ENCODE results near the gene CADPS2.

The CADPS2 gene

DNA sequence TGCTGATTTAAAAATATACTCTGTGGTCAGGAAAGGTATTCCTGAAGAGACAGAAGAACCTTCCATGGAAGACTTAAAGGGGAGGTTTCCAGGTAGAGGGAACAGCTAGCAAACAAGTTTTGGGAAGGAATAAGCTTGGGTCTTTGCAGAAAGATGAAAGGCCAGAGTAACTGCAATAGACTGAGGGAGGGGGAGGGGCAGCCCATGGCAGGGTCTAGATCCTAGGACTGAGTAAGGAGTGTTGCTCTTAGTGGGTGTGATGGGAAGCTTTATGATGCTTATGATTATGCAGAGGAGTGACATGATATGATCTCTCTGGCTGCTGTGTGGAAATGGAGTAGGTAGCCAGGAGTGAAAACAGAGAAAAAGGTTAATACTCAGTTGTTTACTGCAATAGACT, 491.7 kb downstream of the CADPS2 start:
- H3K9ac ChIP-seq (ENCODE audit: low read length) = no peak overlapping the region
- no peak overlapping the region for H3K4me2 ChIP-seq (ENCODE audit: low read depth, low read length, poor library complexity, severe bottlenecking)
- no peaks in the 10 kb centered on the region for H3F3A ChIP-seq (ENCODE audit: insufficient read depth)
- no peaks in the 10 kb centered on the region for H4K20me1 ChIP-seq (ENCODE audit: low read depth, low read length)
- no peak overlapping the region for H2AFZ ChIP-seq (ENCODE audit: low read depth, low read length, severe bottlenecking)
- TF ChIP-seq EZH2phosphoT487 (conservative IDR thresholded peaks at IDR 0.05; ENCODE audit: low read length) (no peak), CTCF (IDR thresholded peaks at IDR 0.05; ENCODE audit: insufficient read depth, low read length, poor library complexity, severe bottlenecking) (no peak)
- no peaks in the 10 kb centered on the region for H3K36me3 ChIP-seq (ENCODE audit: low read length)
- H3K27me3 ChIP-seq (ENCODE audit: low read length) = no peaks in the 10 kb centered on the region
- H3K79me2 ChIP-seq (ENCODE audit: insufficient read depth, low read length) = no peaks in the 10 kb centered on the region
- no peak overlapping the region for H3K4me3 ChIP-seq (ENCODE audit: insufficient read depth, low read length, poor library complexity, severe bottlenecking)
- H3K9me2 ChIP-seq (replicated peaks; ENCODE audit: insufficient read depth, low read length) = no peaks in the 10 kb centered on the region; the same call in 1 of the 2 replicates
- H3K27ac ChIP-seq (ENCODE audit: low read depth, low read length) = no peak overlapping the region
- H3K9me3 ChIP-seq (ENCODE audit: insufficient read depth, low read length) = no peaks in the 10 kb centered on the region

DNA sequence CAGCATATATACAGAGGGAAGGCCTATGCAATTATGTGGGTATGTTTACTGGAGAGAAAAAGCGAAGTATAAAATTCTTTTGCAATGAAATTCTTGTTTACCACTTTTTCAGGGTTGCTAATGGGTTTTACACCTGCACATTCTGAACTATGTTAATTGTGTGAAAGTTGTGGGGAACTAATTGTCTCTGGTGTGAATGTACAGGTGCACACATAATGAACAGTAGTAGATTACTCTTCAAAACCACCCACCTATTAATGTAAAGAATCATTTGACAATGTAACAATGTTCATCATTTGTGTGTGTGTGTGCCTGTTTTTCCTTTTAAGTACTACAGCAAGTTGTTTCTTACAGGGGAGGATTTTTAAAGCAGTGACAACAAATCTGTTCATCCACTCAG, 501.7 kb downstream of the CADPS2 start:
- Histone ChIP-seq H3K9me2 (replicated peaks; ENCODE audit: insufficient read depth, low read length) (no peaks in the 10 kb centered on the region), H3K27me3 (ENCODE audit: low read length) (no peaks in the 10 kb centered on the region), H3K79me2 (ENCODE audit: insufficient read depth, low read length) (no peaks in the 10 kb centered on the region), H4K20me1 (ENCODE audit: low read depth, low read length) (no peaks in the 10 kb centered on the region), H3K9me3 (ENCODE audit: insufficient read depth, low read length) (no peaks in the 10 kb centered on the region), H3K4me3 (ENCODE audit: insufficient read depth, low read length, poor library complexity, severe bottlenecking) (no peak overlapping the region), H3K4me2 (ENCODE audit: low read depth, low read length, poor library complexity, severe bottlenecking) (no peak overlapping the region), H2AFZ (ENCODE audit: low read depth, low read length, severe bottlenecking) (no peak overlapping the region), H3K9ac (ENCODE audit: low read length) (no peak overlapping the region), H3K27ac (ENCODE audit: low read depth, low read length) (no peak overlapping the region), H3F3A (ENCODE audit: insufficient read depth) (no peaks in the 10 kb centered on the region), H3K36me3 (ENCODE audit: low read length) (no peaks in the 10 kb centered on the region)
- TF ChIP-seq EZH2phosphoT487 (conservative IDR thresholded peaks at IDR 0.05; ENCODE audit: low read length) (no peak), CTCF (IDR thresholded peaks at IDR 0.05; ENCODE audit: insufficient read depth, low read length, poor library complexity, severe bottlenecking) (no peak)

GRCh38 chr7:122383934-122384333, 502.3 kb downstream of the CADPS2 start:
- no peak overlapping the region for H2AFZ ChIP-seq (ENCODE audit: low read depth, low read length, severe bottlenecking)
- H3K36me3 ChIP-seq (ENCODE audit: low read length) = no peaks in the 10 kb centered on the region
- no peaks in the 10 kb centered on the region for H3K79me2 ChIP-seq (ENCODE audit: insufficient read depth, low read length)
- no peak overlapping the region for H3K4me3 ChIP-seq (ENCODE audit: insufficient read depth, low read length, poor library complexity, severe bottlenecking)
- no peak for TF ChIP-seq CTCF (IDR thresholded peaks at IDR 0.05; ENCODE audit: insufficient read depth, low read length, poor library complexity, severe bottlenecking)
- no peak for TF ChIP-seq EZH2phosphoT487 (conservative IDR thresholded peaks at IDR 0.05; ENCODE audit: low read length)
- H3F3A ChIP-seq (ENCODE audit: insufficient read depth) = no peaks in the 10 kb centered on the region
- no peak overlapping the region for H3K4me2 ChIP-seq (ENCODE audit: low read depth, low read length, poor library complexity, severe bottlenecking)
- no peaks in the 10 kb centered on the region for H3K9me2 ChIP-seq (replicated peaks; ENCODE audit: insufficient read depth, low read length)
- H3K27ac ChIP-seq (ENCODE audit: low read depth, low read length) = no peak overlapping the region
- no peaks in the 10 kb centered on the region for H3K27me3 ChIP-seq (ENCODE audit: low read length)
- H3K9me3 ChIP-seq (ENCODE audit: insufficient read depth, low read length) = no peaks in the 10 kb centered on the region
- H4K20me1 ChIP-seq (ENCODE audit: low read depth, low read length) = no peaks in the 10 kb centered on the region
- H3K9ac ChIP-seq (ENCODE audit: low read length) = no peak overlapping the region
